SK-N-SH treated with all-trans-retinoic acid at 6 μM for 48 hours (cell line): Measurements from ENCODE around the gene SGPP2.

Source experiments
- ATAC-seq: fragments of 200-7000 bp; cut with Tn5 transposase; 3 replicates; pipeline ENCODE4 v1.9.1; 2020; ENCODE audit warnings: mild to moderate bottlenecking, moderate library complexity
- ARNTL ChIP-seq: fragments of 450-650 bp; formaldehyde crosslinking; IDR thresholded peaks from 2 replicates; pipeline ENCODE4 v1.5.0; 2020; ENCODE audit warnings: low read depth, mild to moderate bottlenecking, moderate library complexity, borderline replicate concordance
- BACH2 ChIP-seq: fragments of 250-450 bp; sonication (Bioruptor Pico); IDR thresholded peaks from 2 replicates; pipeline ENCODE4 v1.9.0; 2021; ENCODE audit warnings: mild to moderate bottlenecking, borderline replicate concordance
- CSDC2 ChIP-seq: fragments of 250-450 bp; sonication (Bioruptor Pico); IDR thresholded peaks from 2 replicates; pipeline ENCODE4 v1.5.0; 2020; ENCODE audit warnings: mild to moderate bottlenecking, moderate library complexity
- GLIS3 ChIP-seq: fragments of 250-450 bp; sonication (Bioruptor Pico); IDR thresholded peaks from 2 replicates; pipeline ENCODE4 v1.5.0; 2020; ENCODE audit warnings: mild to moderate bottlenecking, moderate library complexity
- ISL1 ChIP-seq: fragments of 250-450 bp; sonication (Bioruptor Pico); IDR thresholded peaks from 2 replicates; pipeline ENCODE4 v2.1.2; 2022; ENCODE audit warnings: mild to moderate bottlenecking, moderate library complexity
- OSR1 ChIP-seq: fragments of 250-450 bp; sonication (Bioruptor Pico); IDR thresholded peaks from 2 replicates; pipeline ENCODE4 v1.8.0; 2022; ENCODE audit warnings: moderate library complexity, mild to moderate bottlenecking, inconsistent platforms
- PPARA ChIP-seq: fragments of 250-450 bp; sonication (Bioruptor Pico); IDR thresholded peaks from 2 replicates; pipeline ENCODE4 v1.5.0; 2020; ENCODE audit warnings: mild to moderate bottlenecking, borderline replicate concordance
- RARB ChIP-seq: fragments of 250-450 bp; sonication (Bioruptor Pico); IDR thresholded peaks from 2 replicates; pipeline ENCODE4 v1.8.0; 2021; ENCODE audit warnings: mild to moderate bottlenecking, moderate library complexity
- SNAI2 ChIP-seq: fragments of 250-450 bp; sonication (Bioruptor Pico); IDR thresholded peaks from 2 replicates; pipeline ENCODE4 v1.5.0; 2020; ENCODE audit warnings: mild to moderate bottlenecking, moderate library complexity
- TCF4 ChIP-seq: fragments of 250-450 bp; sonication (Bioruptor Pico); IDR thresholded peaks from 2 replicates; pipeline ENCODE4 v1.8.0; 2021; ENCODE audit warnings: mild to moderate bottlenecking, moderate library complexity, borderline replicate concordance
- TOX ChIP-seq: fragments of 250-450 bp; sonication (Bioruptor Pico); IDR thresholded peaks from 2 replicates; pipeline ENCODE4 v1.8.0; 2021; ENCODE audit warnings: mild to moderate bottlenecking, moderate library complexity, borderline replicate concordance
- ZFP3 ChIP-seq: fragments of 250-450 bp; sonication (Bioruptor Pico); IDR thresholded peaks from 2 replicates; pipeline ENCODE4 v1.5.0; 2020; ENCODE audit warnings: mild to moderate bottlenecking, moderate library complexity
- ZFP30 ChIP-seq: fragments of 450-650 bp; formaldehyde crosslinking; IDR thresholded peaks from 2 replicates; pipeline ENCODE4 v1.5.0; 2022; ENCODE audit warnings: mild to moderate bottlenecking, moderate library complexity
- ZNF565 ChIP-seq: fragments of 450-650 bp; formaldehyde crosslinking; conservative IDR thresholded peaks from 2 replicates; pipeline ENCODE4 v1.5.0; 2020; ENCODE audit warnings: low read depth, mild to moderate bottlenecking, moderate library complexity
- ZNF70 ChIP-seq: fragments of 450-650 bp; formaldehyde crosslinking; IDR thresholded peaks from 2 replicates; pipeline ENCODE4 v1.5.0; 2020; ENCODE audit warnings: mild to moderate bottlenecking, moderate library complexity
- ZNF8 ChIP-seq: fragments of 450-650 bp; formaldehyde crosslinking; IDR thresholded peaks from 2 replicates; pipeline ENCODE4 v1.5.0; 2020; ENCODE audit warnings: mild to moderate bottlenecking, moderate library complexity
- TF ChIP-seq, protein P1 (sequence below): fragments of 250-450 bp; sonication (Bioruptor Pico); IDR thresholded peaks from 2 replicates; pipeline ENCODE4 v1.5.0; 2020; ENCODE audit warnings: mild to moderate bottlenecking, moderate library complexity
- TF ChIP-seq, protein P2 (sequence below): fragments of 250-450 bp; sonication (Bioruptor Pico); IDR thresholded peaks from 2 replicates; pipeline ENCODE4 v1.5.1; 2020; ENCODE audit warnings: low read depth, mild to moderate bottlenecking, moderate library complexity
- TF ChIP-seq, protein P3 (sequence below): fragments of 250-450 bp; sonication (Bioruptor Pico); IDR thresholded peaks from 2 replicates; pipeline ENCODE4 v1.8.0; 2021; ENCODE audit warnings: low read depth, mild to moderate bottlenecking, moderate library complexity, borderline replicate concordance

Gene SGPP2

DNA sequence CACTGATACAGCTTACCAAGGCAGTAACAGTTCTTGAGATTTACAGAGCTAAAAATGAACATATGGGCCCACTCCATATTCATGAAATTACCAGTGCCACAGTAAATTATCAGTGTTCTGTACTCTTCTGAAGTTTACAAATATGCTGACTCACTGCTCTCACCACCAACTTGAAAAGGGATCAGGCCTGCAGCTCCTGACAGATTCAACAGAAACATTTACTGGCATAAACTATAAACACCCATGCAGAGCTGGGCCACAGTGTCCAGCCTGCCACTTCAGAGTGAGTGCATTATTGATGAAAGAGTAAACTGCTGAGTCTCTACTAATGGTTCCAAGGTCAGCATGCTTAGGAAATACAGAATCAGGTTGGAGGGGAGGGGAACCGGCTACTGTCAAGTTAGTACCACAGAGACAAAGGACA, 148.4 kb downstream of the SGPP2 start:
- peak; percentile 55 for ATAC-seq
- TF ChIP-seq TCF4 (CRISPR knock-in tag) (no peak), OSR1 (CRISPR knock-in tag) (no peak), PPARA (CRISPR knock-in tag) (no peak), ZNF565 (no peak), ARNTL (CRISPR knock-in tag) (no peak)
- TF ChIP-seq, protein P1, sequence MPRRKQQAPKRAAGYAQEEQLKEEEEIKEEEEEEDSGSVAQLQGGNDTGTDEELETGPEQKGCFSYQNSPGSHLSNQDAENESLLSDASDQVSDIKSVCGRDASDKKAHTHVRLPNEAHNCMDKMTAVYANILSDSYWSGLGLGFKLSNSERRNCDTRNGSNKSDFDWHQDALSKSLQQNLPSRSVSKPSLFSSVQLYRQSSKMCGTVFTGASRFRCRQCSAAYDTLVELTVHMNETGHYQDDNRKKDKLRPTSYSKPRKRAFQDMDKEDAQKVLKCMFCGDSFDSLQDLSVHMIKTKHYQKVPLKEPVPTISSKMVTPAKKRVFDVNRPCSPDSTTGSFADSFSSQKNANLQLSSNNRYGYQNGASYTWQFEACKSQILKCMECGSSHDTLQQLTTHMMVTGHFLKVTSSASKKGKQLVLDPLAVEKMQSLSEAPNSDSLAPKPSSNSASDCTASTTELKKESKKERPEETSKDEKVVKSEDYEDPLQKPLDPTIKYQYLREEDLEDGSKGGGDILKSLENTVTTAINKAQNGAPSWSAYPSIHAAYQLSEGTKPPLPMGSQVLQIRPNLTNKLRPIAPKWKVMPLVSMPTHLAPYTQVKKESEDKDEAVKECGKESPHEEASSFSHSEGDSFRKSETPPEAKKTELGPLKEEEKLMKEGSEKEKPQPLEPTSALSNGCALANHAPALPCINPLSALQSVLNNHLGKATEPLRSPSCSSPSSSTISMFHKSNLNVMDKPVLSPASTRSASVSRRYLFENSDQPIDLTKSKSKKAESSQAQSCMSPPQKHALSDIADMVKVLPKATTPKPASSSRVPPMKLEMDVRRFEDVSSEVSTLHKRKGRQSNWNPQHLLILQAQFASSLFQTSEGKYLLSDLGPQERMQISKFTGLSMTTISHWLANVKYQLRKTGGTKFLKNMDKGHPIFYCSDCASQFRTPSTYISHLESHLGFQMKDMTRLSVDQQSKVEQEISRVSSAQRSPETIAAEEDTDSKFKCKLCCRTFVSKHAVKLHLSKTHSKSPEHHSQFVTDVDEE = no peak
- TF ChIP-seq, protein P2, sequence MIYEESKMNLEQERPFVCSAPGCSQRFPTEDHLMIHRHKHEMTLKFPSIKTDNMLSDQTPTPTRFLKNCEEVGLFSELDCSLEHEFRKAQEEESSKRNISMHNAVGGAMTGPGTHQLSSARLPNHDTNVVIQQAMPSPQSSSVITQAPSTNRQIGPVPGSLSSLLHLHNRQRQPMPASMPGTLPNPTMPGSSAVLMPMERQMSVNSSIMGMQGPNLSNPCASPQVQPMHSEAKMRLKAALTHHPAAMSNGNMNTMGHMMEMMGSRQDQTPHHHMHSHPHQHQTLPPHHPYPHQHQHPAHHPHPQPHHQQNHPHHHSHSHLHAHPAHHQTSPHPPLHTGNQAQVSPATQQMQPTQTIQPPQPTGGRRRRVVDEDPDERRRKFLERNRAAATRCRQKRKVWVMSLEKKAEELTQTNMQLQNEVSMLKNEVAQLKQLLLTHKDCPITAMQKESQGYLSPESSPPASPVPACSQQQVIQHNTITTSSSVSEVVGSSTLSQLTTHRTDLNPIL = no peak

DNA sequence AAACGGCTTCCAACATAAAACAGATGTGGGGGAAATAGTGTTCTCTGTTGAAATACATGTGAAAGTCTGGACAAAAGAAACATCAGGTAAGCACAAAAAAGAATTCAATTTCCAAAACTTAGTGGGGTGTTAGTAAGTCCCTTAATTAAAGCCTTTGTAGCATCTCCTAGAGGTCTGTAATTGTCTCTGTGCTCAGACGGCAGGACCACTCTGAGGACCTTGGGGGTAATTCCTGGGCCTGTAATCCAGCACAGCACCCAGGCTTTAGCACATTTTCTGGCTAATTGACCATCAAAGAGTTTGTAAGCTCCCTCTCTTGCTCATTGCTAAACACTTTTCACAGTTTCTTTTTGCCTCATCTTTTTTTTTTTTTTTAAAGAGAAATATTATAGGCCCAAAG, 151.3 kb downstream of the SGPP2 start:
- TF ChIP-seq RARB (no peak), ZNF70 (CRISPR knock-in tag) (no peak), PPARA (CRISPR knock-in tag) (no peak), ZFP30 (CRISPR knock-in tag) (no peak), OSR1 (CRISPR knock-in tag) (no peak), SNAI2 (CRISPR knock-in tag) (no peak), BACH2 (CRISPR knock-in tag) (no peak), TCF4 (CRISPR knock-in tag) (no peak), GLIS3 (CRISPR knock-in tag) (no peak), ZFP3 (CRISPR knock-in tag) (no peak), ARNTL (CRISPR knock-in tag) (no peak), CSDC2 (CRISPR knock-in tag) (no peak)
- TF ChIP-seq, protein P1 = no peak
- TF ChIP-seq, protein P3, sequence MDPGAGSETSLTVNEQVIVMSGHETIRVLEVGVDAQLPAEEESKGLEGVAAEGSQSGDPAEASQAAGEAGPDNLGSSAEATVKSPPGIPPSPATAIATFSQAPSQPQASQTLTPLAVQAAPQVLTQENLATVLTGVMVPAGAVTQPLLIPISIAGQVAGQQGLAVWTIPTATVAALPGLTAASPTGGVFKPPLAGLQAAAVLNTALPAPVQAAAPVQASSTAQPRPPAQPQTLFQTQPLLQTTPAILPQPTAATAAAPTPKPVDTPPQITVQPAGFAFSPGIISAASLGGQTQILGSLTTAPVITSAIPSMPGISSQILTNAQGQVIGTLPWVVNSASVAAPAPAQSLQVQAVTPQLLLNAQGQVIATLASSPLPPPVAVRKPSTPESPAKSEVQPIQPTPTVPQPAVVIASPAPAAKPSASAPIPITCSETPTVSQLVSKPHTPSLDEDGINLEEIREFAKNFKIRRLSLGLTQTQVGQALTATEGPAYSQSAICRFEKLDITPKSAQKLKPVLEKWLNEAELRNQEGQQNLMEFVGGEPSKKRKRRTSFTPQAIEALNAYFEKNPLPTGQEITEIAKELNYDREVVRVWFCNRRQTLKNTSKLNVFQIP (CRISPR knock-in tag) = no peak
- no peak for ATAC-seq

DNA sequence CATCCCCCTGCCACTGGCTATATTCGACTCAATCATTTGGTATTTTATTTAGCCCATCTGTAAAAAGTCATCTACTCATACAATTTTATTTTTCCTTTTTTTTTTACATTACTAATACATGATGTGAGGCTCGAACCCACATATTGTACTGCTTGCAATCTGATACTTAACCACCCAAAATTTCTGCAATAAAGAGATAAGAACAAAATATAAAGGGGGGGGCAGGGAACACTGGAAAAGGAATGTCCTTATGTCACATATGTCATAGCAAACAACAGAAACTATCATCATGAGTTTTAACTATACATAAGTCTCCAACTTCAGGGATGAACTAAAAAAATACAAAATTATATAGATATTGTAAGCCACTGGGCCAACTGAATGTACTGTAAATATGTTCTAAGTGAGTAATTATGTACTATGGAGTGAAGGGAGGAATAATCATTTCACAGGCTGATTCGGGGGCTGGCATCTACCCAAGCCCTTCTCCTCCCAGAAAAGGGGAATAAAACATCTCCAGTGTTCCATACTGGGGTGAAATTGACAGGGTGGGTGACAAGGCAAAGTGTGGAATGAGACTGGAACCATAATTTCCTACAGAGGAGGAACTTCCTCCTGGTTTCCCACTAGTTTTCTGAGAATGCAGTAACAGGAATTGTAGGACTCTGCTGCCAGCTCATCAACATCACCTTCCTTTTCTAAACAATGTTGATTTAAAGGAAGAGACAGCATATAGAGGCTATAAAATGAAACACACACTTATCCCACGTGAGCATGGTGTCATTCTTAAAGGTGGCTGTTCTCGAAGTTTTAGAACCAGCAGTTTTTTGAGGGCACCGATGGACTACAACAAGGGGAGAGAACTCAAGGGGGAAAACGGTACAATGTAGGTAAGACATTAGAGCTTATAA, 152.1 kb downstream of the SGPP2 start:
- no peak for ATAC-seq
- TF ChIP-seq ISL1 (CRISPR knock-in tag) = no peak
- TF ChIP-seq SNAI2 (CRISPR knock-in tag) = no peak
- TF ChIP-seq ZNF8 (CRISPR knock-in tag) = no peak
- no peak for TF ChIP-seq PPARA (CRISPR knock-in tag)
- no peak for TF ChIP-seq BACH2 (CRISPR knock-in tag)
- no peak for TF ChIP-seq TCF4 (CRISPR knock-in tag)
- no peak for TF ChIP-seq ARNTL (CRISPR knock-in tag)
- TF ChIP-seq ZNF565 = no peak
- TF ChIP-seq TOX (CRISPR knock-in tag) = no peak
